ENCODE results near the gene RGMB.

DNA sequence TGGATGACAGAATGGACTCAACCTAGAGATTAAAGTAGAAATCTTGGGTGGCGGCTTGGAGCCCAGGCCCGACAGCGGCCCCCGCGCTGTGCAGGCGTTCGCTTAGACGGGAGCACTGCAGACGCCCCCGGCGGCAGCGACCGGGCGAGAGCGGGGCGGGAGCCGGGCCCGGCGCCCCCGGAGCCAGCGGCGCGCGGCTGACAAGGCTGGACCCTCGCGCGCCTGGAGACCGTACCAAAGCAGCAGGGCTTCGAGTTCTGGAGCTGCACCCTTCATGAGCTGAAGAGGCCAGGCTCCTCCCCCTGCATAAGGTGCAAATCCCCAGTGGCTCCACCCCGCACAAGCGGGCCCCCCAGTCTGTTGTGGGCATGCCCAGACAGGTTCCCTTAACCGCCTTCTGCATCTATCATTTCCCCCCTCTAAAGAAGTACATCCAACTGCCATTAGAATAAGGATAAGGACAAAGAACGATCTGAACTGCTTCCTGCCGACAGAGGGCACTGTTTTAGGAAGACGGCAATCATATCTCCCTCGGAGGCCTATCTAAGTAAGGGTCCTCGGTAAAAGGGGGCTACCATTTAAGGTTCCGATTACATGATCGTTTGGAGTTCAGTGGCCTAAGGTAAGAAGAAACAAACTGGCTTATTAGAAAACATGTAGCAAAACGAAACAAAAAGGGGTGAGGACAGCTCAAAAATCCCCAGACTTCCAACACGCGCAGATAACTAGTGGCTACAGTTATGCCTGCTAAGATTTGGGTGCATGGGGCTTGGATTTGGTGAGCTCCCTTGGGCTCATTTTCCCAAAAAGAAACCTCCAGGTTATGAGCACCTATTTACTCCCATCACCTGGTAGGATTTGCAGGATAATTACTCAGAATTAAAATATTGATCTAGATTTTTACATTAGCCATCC, 66.3 kb downstream of the RGMB start:
- TF ChIP-seq, protein P1, sequence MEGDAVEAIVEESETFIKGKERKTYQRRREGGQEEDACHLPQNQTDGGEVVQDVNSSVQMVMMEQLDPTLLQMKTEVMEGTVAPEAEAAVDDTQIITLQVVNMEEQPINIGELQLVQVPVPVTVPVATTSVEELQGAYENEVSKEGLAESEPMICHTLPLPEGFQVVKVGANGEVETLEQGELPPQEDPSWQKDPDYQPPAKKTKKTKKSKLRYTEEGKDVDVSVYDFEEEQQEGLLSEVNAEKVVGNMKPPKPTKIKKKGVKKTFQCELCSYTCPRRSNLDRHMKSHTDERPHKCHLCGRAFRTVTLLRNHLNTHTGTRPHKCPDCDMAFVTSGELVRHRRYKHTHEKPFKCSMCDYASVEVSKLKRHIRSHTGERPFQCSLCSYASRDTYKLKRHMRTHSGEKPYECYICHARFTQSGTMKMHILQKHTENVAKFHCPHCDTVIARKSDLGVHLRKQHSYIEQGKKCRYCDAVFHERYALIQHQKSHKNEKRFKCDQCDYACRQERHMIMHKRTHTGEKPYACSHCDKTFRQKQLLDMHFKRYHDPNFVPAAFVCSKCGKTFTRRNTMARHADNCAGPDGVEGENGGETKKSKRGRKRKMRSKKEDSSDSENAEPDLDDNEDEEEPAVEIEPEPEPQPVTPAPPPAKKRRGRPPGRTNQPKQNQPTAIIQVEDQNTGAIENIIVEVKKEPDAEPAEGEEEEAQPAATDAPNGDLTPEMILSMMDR (IDR thresholded peaks at IDR 0.05): no peak
- no peak for TF ChIP-seq POLR2A (IDR thresholded peaks at IDR 0.05)

All from ovary (tissue), 3 donors.